ENCODE measurements around the gene MLX. TPM values are rescaled to one million over a fixed set of nuclear protein-coding genes. Genes with fewer than 3 reads are reported as not detected.
A peak's percentile ranks its signal among the peaks of the same experiment; 100 is the strongest.

Gene MLX
- total and polyA plus RNA-seq, 10 of the 15 experiments (the other 5 are each of a cell fraction or from before 2014, with no cell fraction given) = 34.4 to 65.0 (median 44.4) TPM

DNA sequence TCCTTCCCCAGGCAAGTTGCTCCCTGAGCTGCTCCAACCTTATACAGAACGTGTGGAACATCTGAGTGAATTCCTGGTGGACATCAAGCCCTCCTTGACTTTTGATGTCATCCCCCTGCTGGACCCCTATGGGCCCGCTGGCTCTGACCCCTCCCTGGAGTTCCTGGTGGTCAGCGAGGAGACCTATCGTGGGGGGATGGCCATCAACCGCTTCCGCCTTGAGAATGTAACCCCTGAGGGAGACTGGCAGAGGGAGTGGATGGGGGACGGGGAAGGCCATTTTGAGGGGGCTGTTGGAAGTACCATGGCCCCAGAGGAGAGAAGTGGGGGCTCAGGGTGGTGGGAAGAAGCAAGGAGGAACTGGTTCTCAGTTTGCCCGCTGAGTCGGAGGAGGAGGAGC lies 3.0 kb upstream of the MLX start:
- RAD21 ChIA-PET (ENCODE audit: unreplicated experiment) = interaction anchor here (0.8 to 1.4 kb wide), 3 partner anchors 9 to 117 kb away, joined by 3 read pairs; partner anchors contain the start of gene CCR10
- DNase-seq (ENCODE audit: low read depth, low spot score) (no peak), FAIRE-seq (no peak), ATAC-seq (no peak)
- Histone ChIP-seq H3K4me2 (ENCODE audit: control insufficient read depth, insufficient read depth) (peak overlapping the region; percentile 100), H3K27ac (ENCODE audit: control insufficient read depth, insufficient read depth) (peak overlapping the region; percentile 93; the same call in 1 of the 2 replicates), H3K36me3 (ENCODE audit: control insufficient read depth in 2 of 2, insufficient read depth in 2 of 2, low read length in 1 of 2) (peaks cover 19% of the 10 kb centered on the region in 2 experiments; a peak in 3 of 4 replicates), H3K9me3 (replicated peaks; ENCODE audit: control insufficient read depth, insufficient read depth, low read length) (no peaks in the 10 kb centered on the region), H3K27me3 (replicated peaks in 1 of 2; ENCODE audit: control insufficient read depth in 2 of 2, insufficient read depth in 2 of 2, low read length in 1 of 2) (no peaks in the 10 kb centered on the region), H3K9ac (ENCODE audit: control insufficient read depth, insufficient read depth, low read length) (peak overlapping the region; percentile 98; the same call in 1 of the 2 replicates), H4K20me1 (ENCODE audit: control insufficient read depth, insufficient read depth) (no peaks in the 10 kb centered on the region), H2AFZ (ENCODE audit: control insufficient read depth, low read depth, low read length) (no peak overlapping the region), H3K4me1 (ENCODE audit: control insufficient read depth, insufficient read depth, low read length) (peaks cover 24% of the 10 kb centered on the region), H3K79me2 (ENCODE audit: control insufficient read depth, insufficient read depth, low read length) (peaks cover 50% of the 10 kb centered on the region), H3K4me3 (peak overlapping the region; percentile 76)
- intact Hi-C loops (cut with micrococcal nuclease; ENCODE audit: unreplicated experiment) (no loop called here), in situ Hi-C loops (cut with MboI) (no loop called here)
- POLR2A ChIA-PET = interaction anchor here (1.9 kb wide), 1 partner anchor 112 kb away, joined by 4 read pairs; the partner anchor contains the start of gene PLEKHH3
- SMC1A ChIA-PET (ENCODE audit: uncharacterized antibody, unreplicated experiment) = no interaction called here
- WGBS (ENCODE audit: insufficient coverage, insufficient replicate concordance, low lambda C conversion rate, missing lambda C conversion rate) = 72% methylated on average over 9 of the region's 9 CpGs
- BruUV-seq (replicated peaks) = no TSS peak
- TF ChIP-seq TBL1XR1 (IDR thresholded peaks at IDR 0.05; ENCODE audit: low read depth, low read length) (no peak), JUNB (IDR thresholded peaks at IDR 0.05) (no peak)
- CTCF ChIA-PET = interaction anchor here (1.3 to 1.4 kb wide), 2 partner anchors 14 to 15 kb away, joined by 5 to 6 read pairs; partner anchors contain the start of gene PSMC3IP

DNA sequence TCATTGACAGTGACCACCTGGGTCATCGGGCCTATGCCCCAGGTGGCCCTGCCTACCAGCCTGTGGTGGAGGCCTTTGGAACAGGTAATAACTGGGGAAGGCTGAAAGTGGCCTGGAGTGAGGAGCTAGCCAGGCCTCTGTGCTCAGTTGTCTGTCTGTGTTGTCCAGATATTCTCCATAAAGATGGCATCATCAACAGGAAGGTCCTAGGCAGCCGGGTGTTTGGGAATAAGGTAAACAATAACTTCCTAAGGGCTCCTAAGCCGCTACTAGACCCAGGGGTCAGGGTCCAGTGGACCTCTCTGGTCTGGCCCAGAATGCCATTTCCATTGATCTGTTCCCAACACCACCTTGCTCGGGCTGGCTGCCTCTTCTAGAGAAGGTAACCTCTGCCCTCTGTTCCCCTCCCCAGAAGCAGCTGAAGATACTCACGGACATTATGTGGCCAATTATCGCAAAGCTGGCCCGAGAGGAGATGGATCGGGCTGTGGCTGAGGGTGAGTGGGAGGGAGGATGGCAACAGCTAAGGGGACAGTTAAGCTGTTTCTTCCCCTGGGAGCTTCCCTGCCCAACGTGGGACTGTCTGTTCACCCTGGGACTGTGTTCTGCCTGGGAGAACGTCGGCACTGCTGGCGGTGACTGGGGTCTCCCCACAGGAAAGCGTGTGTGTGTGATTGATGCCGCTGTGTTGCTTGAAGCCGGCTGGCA lies 1.9 kb upstream of the MLX start:
- DNase-seq (ENCODE audit: low read depth, low spot score) (no peak), FAIRE-seq (no peak), ATAC-seq (no peak)
- no peak overlapping the region for H3K4me3 ChIP-seq
- H3K4me1 ChIP-seq (ENCODE audit: control insufficient read depth, insufficient read depth, low read length) = peaks cover 24% of the 10 kb centered on the region
- in situ Hi-C loops (cut with MboI) = no loop called here
- H3K9ac ChIP-seq (ENCODE audit: control insufficient read depth, insufficient read depth, low read length) = no peak overlapping the region
- ChIA-PET RAD21 (ENCODE audit: unreplicated experiment) (interaction anchor here (0.8 to 1.4 kb wide), 3 partner anchors 10 to 116 kb away, joined by 3 read pairs; partner anchors contain the start of gene CCR10), SMC1A (ENCODE audit: uncharacterized antibody, unreplicated experiment) (interaction anchor here (1.0 to 1.2 kb wide), 2 partner anchors 14 to 44 kb away, joined by 3 to 4 read pairs; partner anchors contain the start of genes RETREG3 and TUBG1), POLR2A (interaction anchor here (0.7 to 1.9 kb wide), 2 partner anchors 111 to 371 kb away, joined by 4 read pairs; partner anchors contain the start of gene PLEKHH3), CTCF (no interaction called here)
- H3K36me3 ChIP-seq (ENCODE audit: control insufficient read depth in 2 of 2, insufficient read depth in 2 of 2, low read length in 1 of 2) = peaks cover 20 to 29% of the 10 kb centered on the region in 2 experiments; a peak in 3 of 4 replicates
- peaks cover 50% of the 10 kb centered on the region for H3K79me2 ChIP-seq (ENCODE audit: control insufficient read depth, insufficient read depth, low read length)
- intact Hi-C loops (cut with micrococcal nuclease; ENCODE audit: unreplicated experiment) = no loop called here
- BruUV-seq (replicated peaks) = no TSS peak
- H3K4me2 ChIP-seq (ENCODE audit: control insufficient read depth, insufficient read depth) = no peak overlapping the region
- no peak overlapping the region for H3K27ac ChIP-seq (ENCODE audit: control insufficient read depth, insufficient read depth)
- no peaks in the 10 kb centered on the region for H3K9me3 ChIP-seq (replicated peaks; ENCODE audit: control insufficient read depth, insufficient read depth, low read length)
- H2AFZ ChIP-seq (ENCODE audit: control insufficient read depth, low read depth, low read length) = no peak overlapping the region
- WGBS (ENCODE audit: insufficient coverage, insufficient replicate concordance, low lambda C conversion rate, missing lambda C conversion rate) = 87% methylated on average over 13 of the region's 15 CpGs
- no peaks in the 10 kb centered on the region for H4K20me1 ChIP-seq (ENCODE audit: control insufficient read depth, insufficient read depth)
- TF ChIP-seq CBX5 (IDR thresholded peaks at IDR 0.05; ENCODE audit: low read depth) = no peak
- TF ChIP-seq, protein P1, sequence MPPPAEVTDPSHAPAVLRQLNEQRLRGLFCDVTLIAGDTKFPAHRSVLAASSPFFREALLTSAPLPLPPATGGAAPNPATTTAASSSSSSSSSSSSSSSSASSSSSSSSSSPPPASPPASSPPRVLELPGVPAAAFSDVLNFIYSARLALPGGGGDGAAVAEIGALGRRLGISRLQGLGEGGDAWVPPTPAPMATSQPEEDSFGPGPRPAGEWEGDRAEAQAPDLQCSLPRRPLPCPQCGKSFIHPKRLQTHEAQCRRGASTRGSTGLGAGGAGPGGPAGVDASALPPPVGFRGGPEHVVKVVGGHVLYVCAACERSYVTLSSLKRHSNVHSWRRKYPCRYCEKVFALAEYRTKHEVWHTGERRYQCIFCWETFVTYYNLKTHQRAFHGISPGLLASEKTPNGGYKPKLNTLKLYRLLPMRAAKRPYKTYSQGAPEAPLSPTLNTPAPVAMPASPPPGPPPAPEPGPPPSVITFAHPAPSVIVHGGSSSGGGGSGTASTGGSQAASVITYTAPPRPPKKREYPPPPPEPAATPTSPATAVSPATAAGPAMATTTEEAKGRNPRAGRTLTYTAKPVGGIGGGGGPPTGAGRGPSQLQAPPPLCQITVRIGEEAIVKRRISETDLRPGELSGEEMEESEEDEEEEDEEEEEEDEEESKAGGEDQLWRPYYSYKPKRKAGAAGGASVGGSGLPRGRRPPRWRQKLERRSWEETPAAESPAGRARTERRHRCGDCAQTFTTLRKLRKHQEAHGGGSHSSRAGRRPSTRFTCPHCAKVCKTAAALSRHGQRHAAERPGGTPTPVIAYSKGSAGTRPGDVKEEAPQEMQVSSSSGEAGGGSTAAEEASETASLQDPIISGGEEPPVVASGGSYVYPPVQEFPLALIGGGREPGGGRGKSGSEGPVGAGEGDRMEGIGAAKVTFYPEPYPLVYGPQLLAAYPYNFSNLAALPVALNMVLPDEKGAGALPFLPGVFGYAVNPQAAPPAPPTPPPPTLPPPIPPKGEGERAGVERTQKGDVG (CRISPR knock-in tag; IDR thresholded peaks at IDR 0.05) = no peak
- TF ChIP-seq YY1 (IDR thresholded peaks at IDR 0.05; ENCODE audit: low read depth, low read length) = no peak
- H3K27me3 ChIP-seq (replicated peaks in 1 of 2; ENCODE audit: control insufficient read depth in 2 of 2, insufficient read depth in 2 of 2, low read length in 1 of 2) = no peaks in the 10 kb centered on the region
